GM18909 (cell line): ENCODE data around the gene NPTX2.

ENCODE experiments used
- ATAC-seq: cut with Tn5 transposase; IDR thresholded peaks from one replicate; pipeline ENCODE4 v1.9.1; 2021; ENCODE audit warnings: mild to moderate bottlenecking; ENCODE audit not compliant: unreplicated experiment, poor library complexity

The NPTX2 gene

DNA sequence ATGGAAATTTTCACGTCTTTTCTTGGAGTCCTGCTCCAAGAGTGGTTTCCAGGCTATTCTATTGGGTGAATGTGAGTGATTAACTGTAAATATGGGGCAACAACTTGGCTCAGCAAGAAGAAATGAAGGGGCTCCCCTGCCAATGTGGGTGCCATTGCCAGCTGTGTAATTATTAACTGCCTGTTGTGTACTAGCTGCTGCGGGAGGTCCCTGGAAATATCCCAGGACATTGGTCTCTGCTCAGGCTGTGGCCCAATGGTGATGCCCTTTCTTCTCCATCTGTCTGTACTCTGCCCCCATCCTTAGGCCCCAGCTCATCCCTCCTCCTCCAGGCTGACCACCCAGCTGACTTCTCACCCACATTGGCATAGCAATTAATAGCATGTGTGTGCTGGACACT is 29.4 kb downstream of the NPTX2 start:
- ATAC-seq, result no peak

- ATAC-seq, result no peak
These were observed 30.2 kb downstream of the NPTX2 start for GRCh38 chr7:98647326-98647725.

GRCh38 chr7:98651760-98652159 is 34.7 kb downstream of the NPTX2 start:
- ATAC-seq, result no peak

GRCh38 chr7:98653601-98654310 is 36.7 kb downstream of the NPTX2 start:
- no peak for ATAC-seq

DNA sequence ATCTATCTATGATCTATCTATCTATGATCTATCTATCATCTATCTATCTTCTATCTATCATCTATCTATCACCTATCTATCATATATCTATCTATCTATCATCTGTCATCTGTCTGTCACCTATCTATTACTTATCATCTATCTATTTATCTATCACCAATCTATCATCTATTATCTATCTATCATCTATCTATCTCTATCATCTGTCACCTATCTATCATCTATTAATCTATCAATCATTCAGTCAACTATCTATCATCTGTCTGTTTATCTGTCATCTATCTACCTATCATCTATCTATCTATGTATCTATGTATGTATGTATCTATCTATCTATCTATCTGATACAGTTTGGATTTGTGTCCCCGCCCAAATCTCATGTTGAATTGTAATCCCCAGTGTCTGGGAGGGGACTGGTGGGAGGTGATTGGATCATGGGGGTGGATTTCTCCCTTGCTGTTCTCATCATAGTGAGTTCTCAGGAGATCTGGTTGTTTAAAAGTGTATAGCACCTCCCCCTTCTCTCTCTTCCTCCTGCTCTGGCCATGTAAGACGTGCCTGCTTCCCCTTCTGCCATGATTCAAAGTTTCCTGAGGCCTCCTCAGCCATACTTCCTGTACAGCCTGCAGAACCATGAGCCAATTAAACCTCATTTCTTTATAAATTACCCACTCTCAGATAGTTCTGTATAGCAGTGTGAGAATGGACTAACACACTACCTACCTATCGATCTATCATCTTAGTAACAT is 37.6 kb downstream of the NPTX2 start:
- ATAC-seq, result no peak

GRCh38 chr7:98655611-98656010 is 38.5 kb downstream of the NPTX2 start:
- no peak for ATAC-seq

- ATAC-seq, result no peak
These were observed 39.8 kb downstream of the NPTX2 start for GRCh38 chr7:98656899-98657298.

DNA sequence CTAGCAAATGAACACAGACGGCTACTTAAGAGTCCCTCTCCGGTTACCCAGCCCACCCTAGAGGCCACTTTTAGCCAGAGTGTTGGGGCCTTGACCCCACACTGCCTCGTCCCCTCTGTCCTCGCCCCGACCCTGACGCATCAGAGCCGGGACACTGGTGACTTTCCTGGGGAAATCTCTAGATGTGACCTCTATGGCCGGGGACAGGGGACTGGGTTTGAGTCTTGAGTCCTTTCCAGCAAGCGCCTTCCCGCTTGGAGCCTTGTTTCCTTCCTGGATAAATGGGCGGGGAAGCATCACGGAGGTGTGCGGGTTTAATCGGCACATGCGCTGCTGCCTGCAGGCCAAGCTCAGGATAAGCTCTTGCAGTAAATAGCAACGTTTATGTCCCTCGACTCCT is 40.7 kb downstream of the NPTX2 start:
- no peak for ATAC-seq

GRCh38 chr7:98659756-98660155 is 42.7 kb downstream of the NPTX2 start:
- no peak for ATAC-seq

GRCh38 chr7:98661607-98662006 is 44.5 kb downstream of the NPTX2 start:
- ATAC-seq, result no peak

GRCh38 chr7:98662289-98662688 is 45.2 kb downstream of the NPTX2 start:
- no peak for ATAC-seq

- ATAC-seq, result no peak
These were observed 47.8 kb downstream of the NPTX2 start for GRCh38 chr7:98664882-98665281.

DNA sequence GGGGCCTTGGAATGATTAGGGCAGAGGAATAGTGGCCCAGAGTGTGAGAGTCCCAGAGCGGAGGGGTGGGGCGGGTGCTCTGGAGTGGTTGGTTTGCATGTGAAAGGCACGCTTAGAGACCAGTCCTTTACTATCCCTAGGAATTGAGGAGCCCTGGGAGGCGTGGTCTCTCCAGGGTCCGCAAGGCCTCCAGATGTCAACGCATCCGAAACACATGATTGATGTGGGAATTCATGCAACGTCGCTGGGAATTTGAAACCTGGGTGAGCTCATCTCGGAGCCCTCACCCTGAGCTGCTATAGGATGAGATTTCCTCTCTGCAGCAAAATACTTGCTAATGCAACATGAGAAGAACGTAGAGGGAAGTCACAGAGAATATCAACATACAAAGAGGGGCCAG is 51.2 kb downstream of the NPTX2 start:
- no peak for ATAC-seq

- ATAC-seq, result no peak
These were observed 52.4 kb downstream of the NPTX2 start for GRCh38 chr7:98669329-98670000.

GRCh38 chr7:98670186-98670585 is 53.1 kb downstream of the NPTX2 start:
- ATAC-seq, result no peak

GRCh38 chr7:98671733-98672331 is 54.7 kb downstream of the NPTX2 start:
- no peak for ATAC-seq

DNA sequence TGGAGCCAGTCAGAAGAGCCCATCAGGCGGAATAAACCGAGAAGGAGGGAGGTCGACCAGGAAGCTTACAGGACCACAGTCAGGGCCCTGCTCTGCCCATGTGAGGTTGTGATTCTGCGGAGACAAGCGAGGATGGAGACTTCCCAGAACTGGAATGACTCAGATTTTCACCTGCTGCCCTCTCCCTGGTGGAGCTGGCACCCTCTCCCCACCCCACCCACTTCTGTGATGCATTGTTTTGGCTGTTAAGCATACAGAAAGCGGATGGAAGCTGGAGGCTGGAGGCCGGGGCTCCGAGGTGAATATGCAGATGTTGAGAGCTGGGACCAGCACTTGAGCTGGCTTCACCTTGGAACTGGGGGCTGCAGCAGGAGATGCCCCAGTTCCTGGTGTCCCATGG is 57.4 kb downstream of the NPTX2 start:
- ATAC-seq, result no peak

DNA sequence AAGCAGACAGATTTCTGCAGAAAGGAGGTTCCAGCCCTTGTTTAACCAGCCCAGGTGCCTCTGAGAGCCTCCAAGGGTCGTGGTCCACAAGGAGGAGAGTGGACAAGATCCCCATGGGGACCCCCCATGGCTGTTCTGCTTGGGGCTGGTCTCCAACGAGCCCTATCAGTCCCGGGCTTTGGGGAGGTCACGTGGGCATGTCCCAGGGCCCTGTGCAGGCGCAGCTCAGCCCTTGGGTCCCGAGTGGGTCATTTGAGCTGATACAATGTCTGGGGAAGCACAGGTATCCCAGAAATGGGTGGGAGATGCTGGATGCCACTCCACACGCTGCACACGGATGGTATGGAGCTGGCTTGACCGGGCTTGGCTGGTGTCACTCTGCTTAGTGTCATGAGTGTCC is 57.8 kb downstream of the NPTX2 start:
- no peak for ATAC-seq

- no peak for ATAC-seq
These were observed 61.1 kb downstream of the NPTX2 start for GRCh38 chr7:98678215-98678614.
